Measurements from ENCODE around the gene OR2B6.

OR2B6 gene

GRCh38 chr6:27970444-27970843 is 13.4 kb downstream of the OR2B6 start:
- Mint-ChIP-seq H3K9me3 (peaks cover 14% of the 10 kb centered on the region), H3K27ac (no peak overlapping the region), H3K4me1 (no peaks in the 10 kb centered on the region), H3K4me3 (no peak overlapping the region), H3K36me3 (ENCODE audit: low read depth) (no peaks in the 10 kb centered on the region), H3K27me3 (peaks cover 31% of the 10 kb centered on the region)
- DNase-seq = no peak
- ATAC-seq = no peak

- ATAC-seq = no peak
- Mint-ChIP-seq H3K4me1 (no peaks in the 10 kb centered on the region), H3K27ac (no peak overlapping the region), H3K27me3 (peaks cover 41% of the 10 kb centered on the region), H3K4me3 (no peak overlapping the region), H3K9me3 (peaks cover 14% of the 10 kb centered on the region), H3K36me3 (ENCODE audit: low read depth) (no peaks in the 10 kb centered on the region)
- no peak for DNase-seq
Measured at GRCh38 chr6:27972750-27973149, 15.7 kb downstream of the OR2B6 start.

DNA sequence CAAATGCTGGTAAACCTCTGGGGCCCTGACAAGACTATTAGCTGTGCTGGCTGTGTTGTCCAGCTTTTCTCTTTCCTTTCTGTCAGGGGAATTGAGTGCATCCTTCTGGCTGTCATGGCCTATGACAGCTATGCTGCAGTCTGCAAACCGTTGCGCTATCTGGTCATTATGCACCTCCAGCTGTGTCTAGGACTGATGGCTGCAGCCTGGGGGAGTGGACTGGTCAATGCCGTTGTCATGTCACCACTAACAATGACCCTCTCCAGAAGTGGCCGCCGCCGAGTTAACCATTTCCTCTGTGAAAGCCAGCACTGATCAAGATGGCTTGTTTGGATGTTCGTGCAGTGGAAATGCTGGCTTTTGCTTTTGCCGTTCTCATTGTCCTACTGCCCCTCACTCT is 20.3 kb downstream of the OR2B6 start:
- Mint-ChIP-seq H3K27me3 (peaks cover 39% of the 10 kb centered on the region), H3K4me1 (no peaks in the 10 kb centered on the region), H3K4me3 (no peak overlapping the region), H3K27ac (no peak overlapping the region), H3K9me3 (no peaks in the 10 kb centered on the region), H3K36me3 (ENCODE audit: low read depth) (no peaks in the 10 kb centered on the region)
- DNase-seq (no peak), ATAC-seq (no peak)

DNA sequence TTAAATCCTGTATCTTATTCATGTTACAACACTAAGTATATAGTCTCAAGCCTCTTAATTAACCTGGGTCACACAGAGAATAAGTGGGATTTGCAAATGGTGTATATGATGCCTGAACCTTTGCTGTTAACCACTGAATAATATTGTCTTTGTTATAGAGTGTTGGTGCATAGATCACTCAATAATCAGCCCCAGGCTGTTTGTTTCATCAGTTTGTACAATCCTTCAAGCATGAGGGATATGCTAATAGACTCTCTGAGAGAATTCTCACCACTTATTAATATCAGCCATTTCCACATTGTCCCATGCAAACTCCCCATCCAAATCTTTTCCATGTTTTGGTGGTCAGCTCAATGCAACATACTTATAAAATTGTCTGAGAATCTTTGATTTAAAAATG is 21.7 kb downstream of the OR2B6 start:
- no peaks in the 10 kb centered on the region for H3K36me3 Mint-ChIP-seq (ENCODE audit: low read depth)
- DNase-seq (no peak), ATAC-seq (no peak)
- H3K27me3 Mint-ChIP-seq = peaks cover 39% of the 10 kb centered on the region
- no peak overlapping the region for H3K4me3 Mint-ChIP-seq
- H3K9me3 Mint-ChIP-seq = no peaks in the 10 kb centered on the region
- H3K4me1 Mint-ChIP-seq = no peaks in the 10 kb centered on the region
- H3K27ac Mint-ChIP-seq = no peak overlapping the region

DNA sequence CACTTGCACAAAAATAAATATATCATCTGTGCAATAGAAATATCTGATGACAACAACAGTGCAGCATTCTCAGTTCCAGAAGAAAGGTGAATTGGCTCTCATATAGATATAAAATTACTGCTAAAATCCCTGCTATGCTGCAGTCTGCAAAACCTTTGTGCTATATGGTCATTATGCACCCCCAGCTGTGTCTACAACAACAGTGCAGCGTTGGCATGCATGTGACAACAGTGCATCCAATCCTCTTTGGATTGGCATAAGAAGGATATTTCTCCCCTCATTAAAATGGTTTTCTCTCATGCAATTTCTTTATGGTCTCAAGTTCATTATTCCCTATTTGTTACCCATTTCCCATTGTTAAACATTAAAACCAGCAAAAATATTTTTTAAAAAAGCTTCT is 23.1 kb downstream of the OR2B6 start:
- Mint-ChIP-seq H3K27ac (no peak overlapping the region), H3K27me3 (peaks cover 38% of the 10 kb centered on the region), H3K4me1 (no peaks in the 10 kb centered on the region), H3K4me3 (no peak overlapping the region), H3K36me3 (ENCODE audit: low read depth) (no peaks in the 10 kb centered on the region), H3K9me3 (no peaks in the 10 kb centered on the region)
- DNase-seq (no peak), ATAC-seq (no peak)

GRCh38 chr6:27986928-27987725 is 30.1 kb downstream of the OR2B6 start:
- H3K27ac Mint-ChIP-seq = no peak overlapping the region
- H3K27me3 Mint-ChIP-seq = peaks cover 43% of the 10 kb centered on the region
- H3K9me3 Mint-ChIP-seq = no peaks in the 10 kb centered on the region
- no peaks in the 10 kb centered on the region for H3K4me1 Mint-ChIP-seq
- no peak overlapping the region for H3K4me3 Mint-ChIP-seq
- DNase-seq = no peak
- no peak for ATAC-seq
- no peaks in the 10 kb centered on the region for H3K36me3 Mint-ChIP-seq (ENCODE audit: low read depth)

DNA sequence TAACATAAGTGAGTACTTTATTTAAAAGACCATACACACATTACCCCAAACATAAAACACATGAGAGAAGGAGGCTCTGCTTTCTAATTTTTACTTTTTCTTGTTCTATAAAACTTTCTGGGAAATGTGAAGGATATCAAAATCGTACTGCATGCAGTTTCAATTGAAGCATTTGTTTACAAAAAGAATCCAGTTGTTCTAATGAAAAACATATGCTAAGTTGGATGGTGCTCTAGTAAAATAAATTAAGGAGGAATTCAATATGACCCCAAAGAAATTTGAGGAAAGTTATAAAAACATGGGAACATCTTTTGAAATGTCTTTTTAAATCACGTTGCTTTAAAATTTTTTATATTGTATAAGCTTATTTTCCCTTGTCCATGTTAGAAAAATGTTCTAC is 37.6 kb downstream of the OR2B6 start:
- Mint-ChIP-seq H3K9me3 (no peaks in the 10 kb centered on the region), H3K4me1 (no peaks in the 10 kb centered on the region), H3K27ac (no peak overlapping the region), H3K27me3 (peaks cover 39% of the 10 kb centered on the region), H3K4me3 (no peak overlapping the region), H3K36me3 (ENCODE audit: low read depth) (no peaks in the 10 kb centered on the region)
- no peak for DNase-seq
- no peak for ATAC-seq

DNA sequence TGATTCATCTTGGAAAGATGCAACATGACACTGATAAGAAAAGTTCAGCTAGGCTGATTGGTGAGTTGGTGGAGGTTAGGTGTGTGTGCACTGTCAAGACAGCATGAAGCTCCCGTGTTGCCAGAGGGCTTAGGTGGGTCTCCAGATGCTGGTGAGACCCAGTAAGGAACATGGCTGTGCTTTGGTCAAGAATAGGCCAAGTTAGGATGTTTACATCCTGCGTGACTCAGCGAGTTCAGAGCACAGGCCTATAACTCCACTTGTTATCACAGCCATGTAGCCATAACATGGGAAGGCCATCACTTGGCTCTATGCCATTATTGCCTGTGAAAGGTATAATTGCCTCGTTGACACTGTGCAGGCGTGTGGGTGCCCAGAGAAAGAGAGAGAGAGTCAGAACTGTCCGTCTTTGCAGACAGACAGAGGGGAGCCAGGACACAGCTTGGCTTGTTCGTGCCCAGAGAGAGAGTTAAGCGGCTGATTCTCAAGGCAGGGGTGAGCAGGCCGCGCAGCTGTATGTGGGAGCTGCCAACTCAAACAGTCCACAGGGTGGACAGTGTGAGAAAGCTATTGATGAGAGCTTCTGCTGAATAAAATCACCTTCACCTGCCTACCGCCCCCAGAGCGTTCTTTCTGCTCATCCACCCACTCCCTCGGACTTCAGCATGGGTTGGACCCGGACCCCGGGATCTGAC is 43.5 kb downstream of the OR2B6 start:
- no peaks in the 10 kb centered on the region for H3K36me3 Mint-ChIP-seq (ENCODE audit: low read depth)
- H3K27ac Mint-ChIP-seq = no peak overlapping the region
- H3K27me3 Mint-ChIP-seq = peaks cover 17% of the 10 kb centered on the region
- no peak overlapping the region for H3K4me3 Mint-ChIP-seq
- no peaks in the 10 kb centered on the region for H3K9me3 Mint-ChIP-seq
- DNase-seq (no peak), ATAC-seq (no peak)
- H3K4me1 Mint-ChIP-seq = no peaks in the 10 kb centered on the region

GRCh38 chr6:28001351-28001750 is 44.3 kb downstream of the OR2B6 start:
- no peak for DNase-seq
- Mint-ChIP-seq H3K9me3 (no peaks in the 10 kb centered on the region), H3K27me3 (peaks cover 14% of the 10 kb centered on the region)

DNA sequence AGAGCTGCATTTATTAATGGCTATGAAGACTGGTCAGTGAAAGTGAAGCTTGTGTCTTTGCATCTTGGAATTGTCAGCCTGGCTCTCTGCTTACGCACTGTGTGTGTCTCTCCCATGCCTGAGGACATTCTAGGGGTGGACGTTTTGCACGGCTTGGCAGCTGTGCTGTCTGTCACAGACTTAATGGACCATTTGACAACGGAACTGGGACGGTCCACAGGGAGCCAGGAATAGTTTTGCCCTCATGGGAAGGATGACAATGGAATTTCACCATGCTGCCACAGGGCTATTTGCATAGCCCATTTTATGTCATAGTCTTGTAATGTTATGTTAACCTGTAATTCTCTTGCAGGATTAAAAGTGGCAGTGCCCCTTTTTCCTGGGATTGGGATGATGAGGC is 44.7 kb downstream of the OR2B6 start:
- H3K27ac Mint-ChIP-seq = no peak overlapping the region
- H3K4me1 Mint-ChIP-seq = no peaks in the 10 kb centered on the region
- no peaks in the 10 kb centered on the region for H3K36me3 Mint-ChIP-seq (ENCODE audit: low read depth)
- ATAC-seq = no peak
- no peak for DNase-seq
- H3K4me3 Mint-ChIP-seq = no peak overlapping the region
- no peaks in the 10 kb centered on the region for H3K9me3 Mint-ChIP-seq
- H3K27me3 Mint-ChIP-seq = peaks cover 12% of the 10 kb centered on the region

More at GRCh38 chr6:28001351-28001750, 44.3 kb downstream of the OR2B6 start:
- Mint-ChIP-seq H3K4me1 (no peaks in the 10 kb centered on the region), H3K4me3 (no peak overlapping the region), H3K36me3 (ENCODE audit: low read depth) (no peaks in the 10 kb centered on the region), H3K27ac (no peak overlapping the region)
- ATAC-seq = no peak

- no peaks in the 10 kb centered on the region for H3K36me3 Mint-ChIP-seq (ENCODE audit: low read depth)
- no peaks in the 10 kb centered on the region for H3K4me1 Mint-ChIP-seq
- no peak for DNase-seq
- H3K4me3 Mint-ChIP-seq = no peak overlapping the region
- no peak overlapping the region for H3K27ac Mint-ChIP-seq
- peaks cover 12% of the 10 kb centered on the region for H3K27me3 Mint-ChIP-seq
- no peaks in the 10 kb centered on the region for H3K9me3 Mint-ChIP-seq
- no peak for ATAC-seq
Measured at GRCh38 chr6:28002161-28002560, 45.1 kb downstream of the OR2B6 start.

DNA sequence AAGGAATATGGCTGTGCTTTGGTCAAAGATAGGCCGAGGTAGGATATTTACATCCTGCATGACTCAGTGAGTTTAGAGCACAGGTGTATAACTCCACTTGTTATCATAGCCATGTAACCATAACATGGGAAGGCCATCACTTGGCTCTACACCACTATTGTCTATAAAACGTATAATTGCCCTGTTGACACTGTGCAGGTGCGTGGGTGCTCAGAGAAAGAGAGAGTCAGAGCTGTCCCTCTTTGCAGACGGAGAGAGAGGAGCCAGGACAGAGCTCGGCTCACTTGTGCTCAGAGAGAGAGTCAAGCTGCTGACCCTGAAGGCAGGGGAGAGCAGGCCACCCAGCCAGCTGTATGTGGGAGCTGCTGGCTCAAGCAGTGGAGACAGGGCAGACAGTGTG is 46.0 kb downstream of the OR2B6 start:
- Mint-ChIP-seq H3K4me3 (no peak overlapping the region), H3K9me3 (no peaks in the 10 kb centered on the region), H3K4me1 (no peaks in the 10 kb centered on the region), H3K27me3 (peaks cover 7% of the 10 kb centered on the region), H3K36me3 (ENCODE audit: low read depth) (no peaks in the 10 kb centered on the region), H3K27ac (no peak overlapping the region)
- DNase-seq = no peak
- ATAC-seq = no peak

DNA sequence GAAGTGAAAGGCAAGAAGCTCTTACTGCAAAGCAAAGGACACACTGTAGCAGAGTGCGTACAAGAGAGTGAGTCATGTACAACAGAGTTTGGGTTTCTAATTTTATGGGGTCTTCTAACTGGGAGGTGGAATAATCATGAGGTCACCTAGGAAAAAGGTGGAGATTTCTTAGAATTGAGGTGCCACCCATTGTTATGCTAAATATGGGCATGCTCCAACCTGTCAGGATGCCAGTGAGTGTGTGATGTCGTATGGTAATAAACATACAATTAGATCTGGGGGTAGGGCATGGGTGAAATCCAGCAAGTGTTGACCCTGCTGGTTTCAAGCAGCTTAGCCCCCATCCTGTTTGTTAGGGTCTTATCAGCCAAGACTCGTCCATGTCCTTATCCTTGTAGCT is 46.6 kb downstream of the OR2B6 start:
- Mint-ChIP-seq H3K4me1 (no peaks in the 10 kb centered on the region), H3K9me3 (no peaks in the 10 kb centered on the region), H3K36me3 (ENCODE audit: low read depth) (no peaks in the 10 kb centered on the region), H3K27ac (no peak overlapping the region), H3K27me3 (peaks cover 7% of the 10 kb centered on the region), H3K4me3 (no peak overlapping the region)
- ATAC-seq (no peak), DNase-seq (no peak)

GRCh38 chr6:28004350-28005151 is 47.5 kb downstream of the OR2B6 start:
- Mint-ChIP-seq H3K27me3 (peaks cover 4% of the 10 kb centered on the region), H3K9me3 (no peaks in the 10 kb centered on the region), H3K4me1 (no peaks in the 10 kb centered on the region), H3K4me3 (no peak overlapping the region), H3K36me3 (ENCODE audit: low read depth) (no peaks in the 10 kb centered on the region), H3K27ac (no peak overlapping the region)
- ATAC-seq (no peak), DNase-seq (no peak)
